Measurements from ENCODE around the gene RNF31.
A peak's percentile ranks its signal among the peaks of the same experiment; 100 is the strongest.

The RNF31 gene

DNA sequence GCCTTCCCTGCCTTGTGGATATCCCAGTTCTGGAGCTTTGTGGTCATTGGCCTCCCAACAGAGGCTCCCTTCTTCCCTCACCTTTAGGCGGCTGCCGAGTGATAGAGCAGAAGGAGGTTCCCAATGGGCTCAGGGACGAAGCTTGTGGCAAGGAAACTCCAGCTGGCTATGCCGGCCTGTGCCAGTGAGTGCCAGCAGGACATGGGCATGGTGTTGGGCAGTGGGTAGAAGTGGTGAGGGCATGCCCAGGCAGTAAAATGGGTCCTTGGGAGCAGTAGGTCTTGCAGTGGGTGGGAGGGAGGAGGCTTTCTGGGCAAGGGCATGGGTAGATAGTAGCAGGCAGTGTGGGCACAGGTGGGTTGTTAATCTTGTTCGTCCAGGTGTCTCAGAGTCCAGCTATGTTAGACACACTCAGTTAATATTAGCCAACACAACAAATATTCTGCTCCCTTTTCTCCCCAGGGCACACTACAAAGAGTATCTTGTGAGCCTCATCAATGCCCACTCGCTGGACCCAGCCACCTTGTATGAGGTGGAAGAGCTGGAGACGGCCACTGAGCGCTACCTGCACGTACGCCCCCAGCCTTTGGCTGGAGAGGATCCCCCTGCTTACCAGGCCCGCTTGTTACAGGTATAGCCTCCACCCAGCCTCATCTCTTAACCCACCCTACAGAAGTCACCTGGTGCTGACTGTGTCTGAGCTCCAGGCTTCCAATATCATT, 12.6 kb downstream of the RNF31 start:
- no peak for DNase-seq (ENCODE audit: low spot score)

DNA sequence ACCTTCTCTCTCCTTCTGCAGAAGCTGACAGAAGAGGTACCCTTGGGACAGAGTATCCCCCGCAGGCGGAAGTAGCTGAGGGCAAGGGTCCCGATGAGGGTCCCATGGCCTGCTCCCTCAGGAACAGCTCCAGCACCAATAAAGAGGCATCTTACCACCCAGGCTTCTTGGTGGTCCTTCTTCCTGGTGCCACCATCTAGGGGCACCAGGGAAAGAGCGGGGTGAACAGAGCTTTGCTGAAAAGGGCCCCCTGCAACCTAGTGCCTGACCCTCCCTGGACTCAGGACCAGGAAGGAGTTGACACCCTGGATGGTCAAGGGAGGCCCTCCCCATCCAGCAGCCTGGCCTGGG, 13.2 kb downstream of the RNF31 start:
- DNase-seq (ENCODE audit: low spot score): no peak

DNA sequence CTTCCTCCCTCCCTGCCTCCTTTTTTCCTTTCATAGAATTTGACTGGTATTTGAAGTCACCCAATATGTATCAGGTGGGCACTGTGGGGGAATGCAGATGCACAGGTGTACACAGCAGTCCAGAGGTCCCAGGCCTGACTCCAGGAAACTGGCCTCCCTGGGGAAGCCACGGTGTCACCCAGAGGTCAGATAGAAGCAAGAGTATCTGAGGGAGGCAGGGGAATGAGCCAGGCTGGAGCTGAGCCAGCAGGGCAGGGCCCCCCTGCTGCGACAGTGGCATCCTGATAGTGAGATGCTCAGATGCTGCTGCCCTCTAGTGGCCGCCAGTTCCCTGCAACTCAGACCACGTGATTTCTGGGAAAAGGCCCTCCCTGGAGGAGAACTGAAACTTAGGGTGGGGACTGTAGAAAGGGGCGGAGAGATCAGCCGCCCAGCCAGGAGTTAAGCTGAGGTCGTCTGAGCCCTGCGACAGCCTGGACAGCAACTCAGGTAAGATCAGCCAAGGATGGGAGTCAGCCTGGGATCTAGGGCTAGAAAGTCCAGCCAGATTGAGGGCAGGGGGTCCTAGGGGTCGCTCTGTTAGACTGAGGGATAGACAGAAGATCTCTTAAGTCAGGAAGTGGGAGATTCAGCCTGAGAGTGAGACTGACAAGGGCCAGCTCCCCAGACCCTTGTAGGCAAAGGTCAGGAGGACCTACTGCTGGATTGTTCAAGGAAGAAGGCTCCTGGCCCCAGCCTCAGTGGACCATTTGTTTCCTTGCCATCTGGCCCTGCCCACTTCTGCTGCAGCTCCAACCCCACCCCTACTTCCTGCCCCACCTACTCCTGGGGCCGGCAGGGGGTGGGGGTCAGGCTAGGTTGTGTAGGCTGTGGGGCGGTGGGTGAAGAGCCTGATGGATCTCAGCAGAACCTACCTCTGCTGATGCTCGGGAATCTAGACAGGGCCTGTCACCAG, 13.8 kb downstream of the RNF31 start, which contains the start of gene IRF9:
Gene IRF9 (plus strand): TSS at position 416 of the 955 bp plus-strand sequence. CDS start 880 bp downstream, outside the sequence.
- DNase-seq (ENCODE audit: low spot score): peak; percentile 96

DNA sequence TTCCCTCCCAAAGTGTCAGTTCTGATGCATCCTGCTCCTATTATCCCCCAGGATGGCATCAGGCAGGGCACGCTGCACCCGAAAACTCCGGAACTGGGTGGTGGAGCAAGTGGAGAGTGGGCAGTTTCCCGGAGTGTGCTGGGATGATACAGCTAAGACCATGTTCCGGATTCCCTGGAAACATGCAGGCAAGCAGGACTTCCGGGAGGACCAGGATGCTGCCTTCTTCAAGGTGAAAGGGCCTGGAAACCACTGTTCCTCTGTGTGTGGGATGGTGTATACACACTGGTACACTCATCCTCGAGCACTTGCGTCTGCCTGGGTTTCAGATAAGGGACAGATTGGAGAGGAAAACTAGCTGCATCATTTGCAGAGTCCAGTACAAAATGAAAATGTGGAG, 14.8 kb downstream of the RNF31 start:
- no peak for DNase-seq (ENCODE audit: low spot score)

DNA sequence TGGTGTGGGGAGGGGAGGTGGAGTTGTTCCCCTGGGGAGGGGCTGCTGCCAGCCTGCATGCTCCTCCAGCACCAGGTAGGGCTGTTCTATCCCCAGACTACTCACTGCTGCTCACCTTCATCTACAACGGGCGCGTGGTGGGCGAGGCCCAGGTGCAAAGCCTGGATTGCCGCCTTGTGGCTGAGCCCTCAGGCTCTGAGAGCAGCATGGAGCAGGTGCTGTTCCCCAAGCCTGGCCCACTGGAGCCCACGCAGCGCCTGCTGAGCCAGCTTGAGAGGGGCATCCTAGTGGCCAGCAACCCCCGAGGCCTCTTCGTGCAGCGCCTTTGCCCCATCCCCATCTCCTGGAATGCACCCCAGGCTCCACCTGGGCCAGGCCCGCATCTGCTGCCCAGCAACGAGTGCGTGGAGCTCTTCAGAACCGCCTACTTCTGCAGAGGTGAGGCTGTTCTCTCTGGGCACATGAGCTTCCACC, 17.3 kb downstream of the RNF31 start:
- no peak for DNase-seq (ENCODE audit: low spot score)

DNA sequence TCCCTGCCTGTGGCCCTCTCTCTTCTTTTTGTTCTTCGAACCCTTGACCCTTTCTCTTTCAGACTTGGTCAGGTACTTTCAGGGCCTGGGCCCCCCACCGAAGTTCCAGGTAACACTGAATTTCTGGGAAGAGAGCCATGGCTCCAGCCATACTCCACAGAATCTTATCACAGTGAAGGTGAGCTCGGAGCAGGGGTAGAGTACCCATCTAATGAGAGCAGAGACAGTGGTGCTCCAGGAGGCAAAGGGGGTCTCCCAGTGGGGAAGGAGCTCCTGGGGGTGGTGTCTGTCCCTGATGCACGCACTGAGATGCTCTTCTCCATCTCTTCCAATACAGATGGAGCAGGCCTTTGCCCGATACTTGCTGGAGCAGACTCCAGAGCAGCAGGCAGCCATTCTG, 18.5 kb downstream of the RNF31 start:
- DNase-seq (ENCODE audit: low spot score): no peak

DNA sequence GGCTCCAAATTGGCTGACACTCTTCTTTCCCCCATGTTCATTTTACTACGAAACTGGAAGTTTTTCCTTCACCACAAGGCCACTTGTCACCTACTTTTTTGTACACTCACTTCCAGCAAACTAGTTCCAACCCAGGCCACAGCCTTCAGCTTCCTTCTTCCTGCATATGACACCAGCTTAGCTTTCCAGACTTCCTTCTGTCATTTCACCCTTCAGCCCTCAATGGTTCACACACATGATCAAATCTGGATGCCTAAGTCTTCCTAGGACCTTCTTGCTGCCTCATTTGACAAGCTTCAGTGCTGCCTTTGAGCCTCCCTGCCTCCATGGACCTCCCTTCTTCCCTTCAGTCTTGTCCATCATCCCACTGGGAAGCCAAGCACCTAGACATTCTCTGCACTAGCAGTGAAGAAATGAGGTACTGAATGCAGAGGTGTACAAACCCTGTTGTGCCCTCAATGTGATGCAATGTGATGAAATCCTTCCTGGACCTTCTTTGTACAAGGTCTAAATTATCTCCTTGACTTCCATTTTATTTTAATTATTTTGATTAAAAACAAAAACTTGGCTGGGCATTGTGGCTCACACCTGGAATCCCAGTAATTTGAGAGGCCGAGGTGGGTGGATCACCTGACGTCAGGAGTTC, 20.3 kb downstream of the RNF31 start:
- DNase-seq (ENCODE audit: low spot score): no peak

DNA sequence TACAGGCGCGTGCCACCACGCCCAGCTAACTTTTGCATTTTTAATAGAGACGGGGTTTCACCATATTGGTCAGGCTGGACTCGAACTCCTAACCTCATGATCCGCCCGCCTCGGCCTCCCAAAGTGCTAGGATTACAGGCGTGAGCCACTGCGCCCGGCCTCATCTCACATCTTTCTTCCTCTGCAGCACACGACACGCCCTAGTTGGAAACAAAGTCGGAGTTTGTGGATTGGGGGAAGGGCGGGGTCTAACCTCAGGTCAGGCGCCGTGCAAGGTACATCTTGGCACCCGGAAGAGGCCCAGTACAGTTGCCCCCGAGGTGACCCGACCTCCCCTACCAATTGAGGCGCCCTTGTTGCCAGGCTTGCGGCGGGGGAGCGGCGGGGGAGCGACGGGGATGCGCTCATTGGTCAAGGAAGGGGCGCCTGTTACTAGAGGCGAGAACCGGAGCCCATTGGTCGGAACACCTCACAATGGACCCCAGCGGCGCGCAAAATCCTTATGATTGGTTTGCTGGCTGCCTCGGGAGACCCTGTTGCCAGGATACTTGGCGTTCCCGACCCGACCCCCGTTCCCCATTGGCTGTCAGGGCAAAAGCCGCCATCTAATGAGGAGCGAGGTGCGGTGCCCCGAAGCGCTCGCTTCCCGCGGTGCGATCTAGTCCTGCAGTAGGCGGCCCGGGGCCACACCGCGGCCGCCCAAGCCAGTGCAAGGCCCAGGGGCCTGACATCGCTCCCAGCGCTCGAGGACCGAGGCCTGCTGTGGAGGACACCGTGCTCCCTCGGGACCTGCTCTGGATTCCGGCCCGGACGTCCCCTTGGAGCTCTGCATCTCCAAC, 24.3 kb downstream of the RNF31 start, which contains the start of gene REC8:
Gene REC8 (plus strand): TSS at position 659 of the 839 bp plus-strand sequence. CDS start 473 bp downstream, outside the sequence.
- DNase-seq (ENCODE audit: low spot score): peak; percentile 92

DNA sequence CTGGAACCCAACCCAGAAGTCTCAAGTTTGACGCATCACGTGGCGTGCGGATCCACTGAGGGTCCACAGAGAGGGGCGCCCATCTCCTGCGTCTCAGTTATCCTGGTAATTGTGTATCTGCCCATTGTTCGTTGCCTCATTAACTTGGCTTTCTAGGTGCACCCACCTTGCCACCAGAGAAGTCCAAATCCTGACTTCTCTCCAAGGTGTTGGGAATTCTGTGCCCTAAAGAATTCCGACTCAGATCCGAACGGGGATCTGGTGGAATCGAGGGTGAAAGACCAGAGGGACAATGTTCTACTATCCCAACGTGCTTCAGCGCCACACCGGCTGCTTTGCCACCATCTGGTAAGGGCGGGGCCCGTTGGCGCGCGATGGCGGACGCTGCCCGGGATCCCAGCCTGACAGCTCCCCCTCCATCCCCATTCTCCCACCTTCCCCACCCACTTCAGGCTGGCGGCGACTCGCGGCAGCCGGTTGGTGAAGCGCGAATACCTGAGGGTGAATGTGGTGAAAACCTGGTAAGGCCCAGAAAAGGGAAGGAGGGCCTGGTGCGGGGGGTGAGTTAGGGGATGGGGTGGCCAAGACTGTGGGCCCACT, 25.1 kb downstream of the RNF31 start:
- DNase-seq (ENCODE audit: low spot score): no peak

DNA sequence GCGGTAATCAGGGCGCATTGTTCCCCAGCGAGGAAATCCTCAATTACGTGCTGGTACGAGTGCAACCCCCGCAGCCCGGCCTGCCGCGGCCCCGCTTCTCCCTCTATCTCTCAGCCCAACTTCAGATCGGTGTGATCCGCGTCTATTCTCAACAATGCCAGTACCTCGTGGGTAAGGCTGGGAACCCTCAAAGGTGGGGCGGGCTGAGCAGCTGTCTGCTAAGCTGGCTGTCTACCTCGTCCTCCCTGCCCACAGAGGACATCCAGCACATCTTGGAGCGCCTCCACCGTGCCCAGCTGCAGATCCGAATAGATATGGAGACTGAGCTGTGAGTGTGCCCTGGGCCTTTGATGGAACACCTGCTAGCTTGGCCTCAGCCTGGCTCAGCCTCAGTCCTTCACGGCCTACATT, 25.6 kb downstream of the RNF31 start:
- no peak for DNase-seq (ENCODE audit: low spot score)

DNA sequence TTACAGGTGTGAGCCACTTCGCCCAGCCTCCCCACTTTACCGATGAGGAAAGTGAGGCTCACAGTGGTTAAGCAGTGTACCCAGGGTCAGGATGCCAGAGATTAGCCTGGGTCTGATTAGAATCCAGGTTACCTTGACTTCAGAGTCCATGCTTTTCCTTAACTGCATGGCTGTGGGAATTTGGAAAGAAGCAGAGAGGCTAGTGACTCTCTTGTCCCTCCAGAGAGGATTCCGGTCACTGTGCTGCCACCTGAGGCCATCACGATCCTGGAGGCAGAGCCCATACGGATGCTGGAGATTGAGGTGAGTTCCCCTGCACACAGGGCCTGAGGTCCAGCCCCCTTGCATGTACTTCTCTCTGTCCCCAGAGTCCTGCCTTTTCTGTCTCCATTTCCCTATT, 29.3 kb downstream of the RNF31 start:
- DNase-seq (ENCODE audit: low spot score): no peak

DNA sequence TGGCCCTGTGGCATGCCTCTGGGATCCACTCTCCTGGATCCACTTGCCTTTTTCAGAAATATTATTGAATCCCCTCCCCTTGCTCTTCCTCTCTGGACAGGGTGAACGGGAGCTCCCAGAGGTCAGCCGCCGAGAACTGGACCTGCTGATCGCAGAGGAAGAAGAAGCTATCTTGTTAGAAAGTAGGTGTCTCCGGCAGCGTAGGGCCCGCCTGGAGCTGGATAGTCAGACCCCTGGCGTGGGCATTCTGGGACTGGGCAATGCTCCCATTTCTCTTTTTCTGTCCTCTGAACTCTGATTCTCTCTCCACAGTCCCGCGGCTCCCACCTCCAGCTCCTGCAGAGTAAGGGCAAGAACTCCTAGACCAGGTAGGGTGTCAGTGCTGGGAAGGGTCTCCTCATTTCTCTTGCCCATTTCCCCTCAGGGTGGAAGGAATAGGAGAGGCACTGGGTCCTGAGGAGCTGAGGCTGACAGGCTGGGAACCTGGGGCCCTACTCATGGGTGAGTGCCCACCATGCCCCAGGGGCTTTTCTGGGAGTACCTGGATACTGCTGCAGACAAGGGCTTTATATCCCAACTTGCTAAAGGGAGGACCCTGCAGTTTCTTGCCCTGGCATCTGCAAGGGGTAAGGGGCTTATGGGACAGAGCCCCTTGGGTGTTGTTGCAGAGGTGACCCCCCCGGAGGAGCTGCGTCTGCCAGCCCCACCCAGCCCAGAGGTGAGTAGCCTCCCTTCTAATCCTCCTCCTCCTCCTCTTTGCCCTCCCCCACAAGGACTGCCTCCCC, 29.9 kb downstream of the RNF31 start:
- no peak for DNase-seq (ENCODE audit: low spot score)

DNA sequence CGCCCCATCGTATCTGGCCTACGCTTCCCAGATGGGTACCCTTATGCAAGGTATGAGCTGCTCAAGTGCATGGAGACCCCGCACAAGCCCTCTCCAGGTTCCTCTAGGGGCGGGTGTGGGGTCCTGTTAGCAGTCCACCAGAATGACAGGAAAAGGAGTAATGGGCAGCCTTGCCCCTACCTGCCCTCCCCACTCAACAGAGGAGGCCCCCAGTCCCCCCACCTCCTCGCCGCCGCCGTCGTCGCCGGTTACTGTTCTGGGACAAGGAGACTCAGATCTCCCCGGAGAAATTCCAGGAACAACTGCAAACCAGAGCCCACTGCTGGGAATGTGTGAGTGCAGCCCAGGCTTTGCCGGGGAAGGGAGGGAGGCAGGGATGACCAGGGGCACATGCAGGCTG, 30.6 kb downstream of the RNF31 start:
- no peak for DNase-seq (ENCODE audit: low spot score)

DNA sequence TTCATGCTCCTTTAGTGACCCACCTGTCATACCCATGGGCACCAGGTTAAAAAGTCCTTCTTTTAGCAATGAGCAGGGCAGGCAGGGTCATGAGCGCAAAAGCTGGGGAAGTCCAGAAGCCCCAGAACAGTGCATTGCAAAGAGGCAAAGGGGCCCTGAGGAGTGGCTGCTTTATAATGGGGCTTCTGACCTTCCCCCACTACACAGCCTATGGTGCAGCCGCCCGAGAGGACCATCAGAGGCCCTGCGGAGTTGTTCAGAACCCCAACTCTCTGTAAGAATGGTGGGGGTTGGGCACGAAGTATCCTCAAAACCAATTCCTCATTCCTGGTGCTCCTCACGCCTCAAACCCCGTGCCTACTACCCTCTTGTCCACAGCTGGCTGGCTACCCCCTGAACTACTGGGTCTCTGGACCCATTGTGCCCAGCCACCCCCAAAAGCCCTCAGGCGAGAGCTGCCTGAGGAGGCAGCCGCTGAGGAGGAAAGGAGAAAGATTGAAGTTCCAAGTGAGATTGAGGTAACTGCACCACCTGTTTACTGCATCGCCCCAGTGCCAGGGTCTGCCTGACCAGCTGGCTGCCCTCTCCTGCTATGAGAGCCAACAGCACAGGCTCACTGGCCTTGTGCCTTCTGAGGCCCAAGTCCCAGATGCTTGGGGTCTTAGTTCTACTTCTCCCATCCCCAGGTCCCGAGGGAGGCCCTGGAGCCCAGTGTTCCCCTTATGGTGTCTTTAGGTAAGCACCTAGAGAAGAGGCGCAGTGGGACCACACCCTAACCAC, 31.3 kb downstream of the RNF31 start:
- DNase-seq (ENCODE audit: low spot score): no peak

DNA sequence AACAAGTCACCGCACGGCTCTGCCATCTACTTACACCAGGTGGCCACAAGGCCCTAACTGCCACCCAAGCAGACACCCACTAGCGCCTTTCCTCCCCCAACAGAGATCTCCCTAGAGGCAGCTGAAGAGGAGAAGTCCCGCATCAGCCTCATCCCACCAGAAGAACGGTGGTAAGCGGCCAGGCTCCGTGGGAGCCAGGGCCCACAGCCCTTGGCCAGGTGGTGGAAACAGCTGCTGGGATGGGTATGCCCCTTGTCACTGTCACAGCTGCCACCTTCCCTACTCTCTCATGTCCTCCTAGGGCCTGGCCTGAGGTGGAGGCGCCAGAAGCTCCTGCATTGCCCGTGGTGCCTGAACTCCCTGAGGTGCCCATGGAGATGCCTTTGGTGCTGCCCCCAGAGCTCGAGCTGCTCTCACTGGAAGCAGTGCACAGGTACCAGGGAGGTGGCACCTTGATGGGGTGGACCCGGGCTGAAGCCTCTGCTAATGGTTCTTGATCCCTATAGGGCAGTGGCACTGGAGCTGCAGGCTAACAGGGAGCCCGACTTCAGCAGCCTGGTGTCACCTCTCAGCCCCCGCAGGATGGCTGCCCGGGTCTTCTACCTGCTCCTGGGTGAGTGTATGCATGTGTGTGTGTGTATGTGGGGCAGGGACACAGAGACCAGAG, 32.1 kb downstream of the RNF31 start:
- DNase-seq (ENCODE audit: low spot score): no peak

DNA sequence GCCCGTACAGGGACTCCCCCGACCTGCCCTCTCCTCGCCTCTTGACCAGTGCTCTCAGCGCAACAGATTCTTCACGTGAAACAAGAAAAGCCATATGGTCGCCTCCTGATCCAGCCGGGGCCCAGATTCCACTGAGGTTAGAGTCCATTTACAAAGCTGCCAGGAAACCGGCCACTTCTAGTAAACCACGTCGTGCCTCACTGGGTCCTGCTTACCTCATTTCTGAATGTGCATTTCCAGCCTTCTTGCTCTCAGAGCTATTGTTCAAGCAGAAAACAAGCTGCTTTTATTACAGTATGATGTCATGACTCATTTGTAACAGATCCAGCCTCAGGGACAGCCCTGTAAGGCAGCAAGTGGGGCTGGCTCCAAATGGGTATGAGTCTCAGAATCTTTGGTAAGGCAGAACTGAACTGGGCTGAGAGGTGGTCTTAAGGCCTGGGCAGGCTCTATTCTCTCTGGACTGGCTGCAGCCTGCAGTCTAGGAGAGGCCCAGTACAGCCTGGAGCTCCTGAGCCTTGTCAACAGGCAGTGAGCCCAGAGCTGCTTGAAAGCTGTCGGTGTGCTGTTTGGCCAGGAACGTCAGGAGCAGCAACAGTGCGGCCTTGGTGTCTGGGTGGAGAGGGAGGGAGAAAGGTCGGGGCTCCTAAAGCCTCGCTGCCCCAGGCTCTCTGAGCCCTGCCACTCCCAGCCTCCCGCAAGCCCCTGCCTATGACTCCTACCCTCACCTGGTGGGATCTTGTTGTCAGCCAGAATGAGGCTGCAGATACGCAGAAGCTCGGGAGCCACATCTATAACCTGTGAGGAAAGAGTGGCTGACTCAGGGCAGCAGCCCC, 32.9 kb downstream of the RNF31 start:
- DNase-seq (ENCODE audit: low spot score): peak; percentile 78

DNA sequence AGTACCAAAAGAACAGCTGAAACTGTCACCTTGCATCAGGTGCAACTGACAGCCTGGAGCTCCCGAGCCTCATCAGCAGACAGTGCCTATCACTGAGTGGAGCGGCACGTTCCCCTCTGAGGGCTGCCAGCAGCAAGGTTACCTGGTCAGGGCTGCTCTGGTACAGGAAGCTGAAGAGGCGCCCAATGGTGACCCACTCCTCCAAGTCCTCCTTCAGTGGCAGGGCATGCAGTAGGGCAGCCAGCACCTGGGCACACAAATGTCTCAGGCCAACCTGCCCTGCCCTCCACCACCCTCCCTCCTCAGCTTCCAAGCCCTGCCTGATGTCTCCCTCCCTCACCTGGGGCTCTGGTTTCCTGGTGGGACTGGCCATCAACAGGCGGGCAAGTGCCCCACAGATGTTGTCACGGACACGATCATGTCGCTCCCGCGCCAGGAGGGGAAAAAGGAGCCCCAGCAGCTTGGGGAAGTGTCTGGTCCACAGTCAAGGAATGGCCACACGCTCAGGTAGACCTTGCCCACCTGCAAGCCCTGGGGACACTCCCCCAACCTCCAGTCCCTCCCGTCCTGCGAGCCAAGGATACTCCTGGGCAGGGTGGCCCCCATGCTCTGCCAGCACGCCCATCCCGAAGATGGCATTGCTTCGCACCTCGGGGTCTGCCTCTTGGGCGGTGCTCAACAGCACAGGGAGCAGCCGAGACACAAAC, 34.2 kb downstream of the RNF31 start:
- no peak for DNase-seq (ENCODE audit: low spot score)
